Measurements from ENCODE around the gene IWS1.

GRCh38 chr2:127506510-127506909 lies 19.8 kb downstream of the IWS1 start:
- TF ChIP-seq GMEB1 (CRISPR knock-in tag; IDR thresholded peaks at IDR 0.05), result no peak
- TF ChIP-seq POLR2AphosphoS2 (IDR thresholded peaks at IDR 0.05; ENCODE audit: low read length), result no peak
- TF ChIP-seq CREM (IDR thresholded peaks at IDR 0.05; ENCODE audit: low read depth), result no peak
- no peak for TF ChIP-seq ZNF644 (tag; IDR thresholded peaks at IDR 0.05; ENCODE audit: low read depth)
- no peak for TF ChIP-seq MNT (conservative IDR thresholded peaks at IDR 0.05)
- no peak for TF ChIP-seq NFE2L1 (tag; IDR thresholded peaks at IDR 0.05; ENCODE audit: borderline replicate concordance, low read depth)
- no peak for TF ChIP-seq NFXL1 (CRISPR knock-in tag; IDR thresholded peaks at IDR 0.05)
- TF ChIP-seq CBX3 (IDR thresholded peaks at IDR 0.05; ENCODE audit: borderline replicate concordance in 1 of 2, low read length in 2 of 2), result no peak
- no peak for TF ChIP-seq CTCF (IDR thresholded peaks at IDR 0.05 in 2 of 3, conservative IDR thresholded peaks at IDR 0.05 in 1 of 3; ENCODE audit: insufficient read depth in 2 of 3, low read depth in 1 of 3, low read length in 3 of 3)
- no peak for TF ChIP-seq MAFK (IDR thresholded peaks at IDR 0.05; ENCODE audit: low read length)
